Measurements from ENCODE around the gene PPIH.

The PPIH gene

GRCh38 chr1:42674214-42674613 lies 16.0 kb downstream of the PPIH start:
- ATAC-seq (ENCODE audit: insufficient read depth, low read depth) (no peak), DNase-seq (no peak)
- H3K36me3 ChIP-seq (ENCODE audit: insufficient read depth, low read length) = peaks cover 51% of the 10 kb centered on the region
- no peak overlapping the region for H2AFZ ChIP-seq (ENCODE audit: low read depth, low read length)
- no peak overlapping the region for H3K4me3 ChIP-seq (ENCODE audit: low read depth in 1 of 2, low read length in 2 of 2)
- H3K4me1 ChIP-seq (ENCODE audit: insufficient read depth, low read length) = no peaks in the 10 kb centered on the region
- no peaks in the 10 kb centered on the region for H4K20me1 ChIP-seq (ENCODE audit: insufficient read depth, low read length)
- H3K4me2 ChIP-seq (ENCODE audit: insufficient read depth, low read length) = no peak overlapping the region
- no peaks in the 10 kb centered on the region for H3K9me3 ChIP-seq (ENCODE audit: insufficient read depth, low read length, severe bottlenecking)
- no peak for TF ChIP-seq EZH2 (IDR thresholded peaks at IDR 0.05; ENCODE audit: borderline replicate concordance, low read depth, low read length, severe bottlenecking)
- no peak for TF ChIP-seq CTCF (IDR thresholded peaks at IDR 0.05; ENCODE audit: borderline replicate concordance, extremely low read depth, low read length, poor library complexity, severe bottlenecking)
- no peaks in the 10 kb centered on the region for H3K79me2 ChIP-seq (ENCODE audit: insufficient read depth, low read length)
- H3K27me3 ChIP-seq (ENCODE audit: insufficient read depth, low read length, poor library complexity) = no peaks in the 10 kb centered on the region
- no peak overlapping the region for H3K27ac ChIP-seq (ENCODE audit: low read length)
- no peak overlapping the region for H3K9ac ChIP-seq (ENCODE audit: low read depth, low read length)

- TF ChIP-seq CTCF (IDR thresholded peaks at IDR 0.05; ENCODE audit: borderline replicate concordance, extremely low read depth, low read length, poor library complexity, severe bottlenecking) (no peak), EZH2 (IDR thresholded peaks at IDR 0.05; ENCODE audit: borderline replicate concordance, low read depth, low read length, severe bottlenecking) (no peak)
- DNase-seq = no peak
- Histone ChIP-seq H2AFZ (ENCODE audit: low read depth, low read length) (no peak overlapping the region), H3K9me3 (ENCODE audit: insufficient read depth, low read length, severe bottlenecking) (no peaks in the 10 kb centered on the region), H3K4me1 (ENCODE audit: insufficient read depth, low read length) (no peaks in the 10 kb centered on the region), H3K79me2 (ENCODE audit: insufficient read depth, low read length) (no peaks in the 10 kb centered on the region), H3K36me3 (ENCODE audit: insufficient read depth, low read length) (peaks cover 46% of the 10 kb centered on the region), H3K27ac (ENCODE audit: low read length) (no peak overlapping the region), H3K27me3 (ENCODE audit: insufficient read depth, low read length, poor library complexity) (no peaks in the 10 kb centered on the region), H4K20me1 (ENCODE audit: insufficient read depth, low read length) (no peaks in the 10 kb centered on the region), H3K9ac (ENCODE audit: low read depth, low read length) (no peak overlapping the region), H3K4me2 (ENCODE audit: insufficient read depth, low read length) (no peak overlapping the region), H3K4me3 (ENCODE audit: low read depth in 1 of 2, low read length in 2 of 2) (no peak overlapping the region)
- ATAC-seq (ENCODE audit: insufficient read depth, low read depth) = no peak
Observed at GRCh38 chr1:42674682-42675081, 16.5 kb downstream of the PPIH start.

GRCh38 chr1:42675467-42675866 lies 17.2 kb downstream of the PPIH start:
- Histone ChIP-seq H3K36me3 (ENCODE audit: insufficient read depth, low read length) (peaks cover 38% of the 10 kb centered on the region), H3K9ac (ENCODE audit: low read depth, low read length) (no peak overlapping the region), H2AFZ (ENCODE audit: low read depth, low read length) (no peak overlapping the region), H3K79me2 (ENCODE audit: insufficient read depth, low read length) (peaks cover 3% of the 10 kb centered on the region; the same call in 1 of the 2 replicates), H3K4me1 (ENCODE audit: insufficient read depth, low read length) (peaks cover 4% of the 10 kb centered on the region), H3K27me3 (ENCODE audit: insufficient read depth, low read length, poor library complexity) (no peaks in the 10 kb centered on the region), H3K9me3 (ENCODE audit: insufficient read depth, low read length, severe bottlenecking) (no peaks in the 10 kb centered on the region), H3K4me2 (ENCODE audit: insufficient read depth, low read length) (no peak overlapping the region), H3K4me3 (ENCODE audit: low read depth in 1 of 2, low read length in 2 of 2) (no peak overlapping the region), H3K27ac (ENCODE audit: low read length) (no peak overlapping the region), H4K20me1 (ENCODE audit: insufficient read depth, low read length) (no peaks in the 10 kb centered on the region)
- TF ChIP-seq CTCF (IDR thresholded peaks at IDR 0.05; ENCODE audit: borderline replicate concordance, extremely low read depth, low read length, poor library complexity, severe bottlenecking) (no peak), EZH2 (IDR thresholded peaks at IDR 0.05; ENCODE audit: borderline replicate concordance, low read depth, low read length, severe bottlenecking) (no peak)
- ATAC-seq (ENCODE audit: insufficient read depth, low read depth) = no peak
- no peak for DNase-seq
